OCI-LY1 (cell line): ENCODE results near the gene ITGA5.

ENCODE experiments used
- CTCF ChIP-seq: fragments of 200-600 bp; sonication (generic), shearing (Covaris generic); IDR thresholded peaks from 2 replicates; pipeline ENCODE4 v1.5.1; 2017; ENCODE audit warnings: mild to moderate bottlenecking, antibody characterized with exemption, low read length, moderate library complexity, mixed read lengths
- EZH2 ChIP-seq: fragments of 200-600 bp; sonication (generic), shearing (Covaris generic); IDR thresholded peaks from 2 replicates; pipeline ENCODE4 v1.8.0; 2017; ENCODE audit warnings: borderline replicate concordance, mixed run types, mild to moderate bottlenecking, antibody characterized with exemption, low read length, moderate library complexity, mixed read lengths

GRCh38 chr12:54355104-54355815, 63.8 kb downstream of the ITGA5 start:
- TF ChIP-seq CTCF (no peak), EZH2 (no peak)
